Stimulated activated CD4-positive, alpha-beta T cell treated with anti-CD3 and anti-CD28 coated beads, Interleukin-15, amount 100 ng/mL, for 48 hours (primary cell): Measurements from ENCODE around the gene TSHZ3.

ENCODE experiments used
- DNase-seq, 2 donors: peaks; one replicate each; pipeline ENCODE4 v3.0.0-alpha.2; 2020; ENCODE audit warnings: low read depth in 2 of 2

Gene TSHZ3

GRCh38 chr19:31286491-31286890 is 62.7 kb downstream of the TSHZ3 start:
- no peak for DNase-seq

- DNase-seq, result no peak
Measured at GRCh38 chr19:31285744-31286143, 63.5 kb downstream of the TSHZ3 start.

- no peak for DNase-seq
Measured at GRCh38 chr19:31284621-31285020, 64.6 kb downstream of the TSHZ3 start.

GRCh38 chr19:31283701-31284100 is 65.5 kb downstream of the TSHZ3 start:
- no peak for DNase-seq

GRCh38 chr19:31282346-31282745 is 66.9 kb downstream of the TSHZ3 start:
- no peak for DNase-seq

- DNase-seq, result no peak
Measured at GRCh38 chr19:31280287-31281006, 68.8 kb downstream of the TSHZ3 start.

GRCh38 chr19:31279436-31279765 is 69.8 kb downstream of the TSHZ3 start:
- DNase-seq, result no peak

- no peak for DNase-seq
Measured at GRCh38 chr19:31278555-31279435, 70.4 kb downstream of the TSHZ3 start.

- DNase-seq, result no peak
Measured at GRCh38 chr19:31277516-31277915, 71.7 kb downstream of the TSHZ3 start.

GRCh38 chr19:31276831-31277230 is 72.4 kb downstream of the TSHZ3 start:
- DNase-seq, result no peak

GRCh38 chr19:31275068-31275334 is 74.2 kb downstream of the TSHZ3 start:
- no peak for DNase-seq

- DNase-seq, result no peak
Measured at GRCh38 chr19:31274251-31275067, 74.8 kb downstream of the TSHZ3 start.

- no peak for DNase-seq
Measured at GRCh38 chr19:31272583-31273106, 76.6 kb downstream of the TSHZ3 start.

- no peak for DNase-seq
Measured at GRCh38 chr19:31271306-31271911, 77.8 kb downstream of the TSHZ3 start.

- DNase-seq, result no peak
Measured at GRCh38 chr19:31270897-31271296, 78.3 kb downstream of the TSHZ3 start.

- DNase-seq, result no peak
Measured at GRCh38 chr19:31269425-31270127, 79.7 kb downstream of the TSHZ3 start.

- DNase-seq, result no peak
Measured at GRCh38 chr19:31268751-31269383, 80.4 kb downstream of the TSHZ3 start.

- no peak for DNase-seq
Measured at GRCh38 chr19:31266731-31267130, 82.5 kb downstream of the TSHZ3 start.

GRCh38 chr19:31266196-31266595 is 83.0 kb downstream of the TSHZ3 start:
- no peak for DNase-seq

- DNase-seq, result no peak
Measured at GRCh38 chr19:31264041-31264778, 85.0 kb downstream of the TSHZ3 start.
